Endothelial cell of umbilical vein (primary cell): ENCODE measurements around the gene CNTNAP2. TPM values are rescaled to one million over a fixed set of nuclear protein-coding genes. Genes with fewer than 3 reads are reported as not detected.

Experiments used
- BruUV-seq: library from RNA; stranded (reverse); fragments of 400-500 nt; replicated peaks from 2 replicates; lab custom pipeline; 2021; lab: Mats Ljungman, UMichigan
- CTCF ChIA-PET: fragments of 300-600, 350-600 bp; sonication (Branson Sonifier 250); formaldehyde crosslinking; loops from one replicate; lab custom pipeline; 2021; ENCODE audit warnings: antibody characterized with exemption, inconsistent platforms; lab: Charles Lee
- POLR2A ChIA-PET: fragments of 300-600, 350-600 bp; sonication (Branson Sonifier 250); formaldehyde crosslinking; loops from one replicate; lab custom pipeline; 2021; ENCODE audit warnings: antibody characterized with exemption, inconsistent platforms; lab: Charles Lee
- DNase-seq: peaks from one replicate; pipeline ENCODE4 v3.0.0-alpha.2; 2011; ENCODE audit warnings: low read depth, low spot score
- FAIRE-seq: peaks from 2 replicates; lab custom pipeline; 2011; peaks lifted over from hg19 to GRCh38; lab: Jason Lieb, UNC
- H2AFZ ChIP-seq: 2 replicates; pipeline ENCODE4 v1.6.0; 2012; ENCODE audit warnings: low read depth, low read length, control low read depth, inconsistent platforms
- H3K27ac ChIP-seq: 2 replicates; pipeline ENCODE4 v1.5.1; 2011; ENCODE audit warnings: low read depth, mild to moderate bottlenecking, control low read depth, low read length, moderate library complexity; ENCODE audit not compliant: insufficient read depth
- H3K27me3 ChIP-seq, 2 experiments: 2 replicates each; pipeline versions ENCODE4 v1.6.0 to v1.6.1; 2011; ENCODE audit warnings: low read length in 2 of 2, mixed read lengths in 1 of 2; ENCODE audit not compliant: control insufficient read depth in 2 of 2, insufficient read depth in 2 of 2
- H3K36me3 ChIP-seq, 2 experiments: 2 replicates in 1 of 2; 3 replicates in 1 of 2; pipeline ENCODE4 v1.5.1; 2011; ENCODE audit warnings: low read length in 2 of 2, mild to moderate bottlenecking in 1 of 2, moderate library complexity in 1 of 2; ENCODE audit not compliant: control insufficient read depth in 2 of 2, insufficient read depth in 2 of 2; ENCODE audit errors: extremely low read depth in 1 of 2
- H3K4me1 ChIP-seq: 3 replicates; pipeline ENCODE4 v1.5.1; 2011; ENCODE audit warnings: mild to moderate bottlenecking, low read length; ENCODE audit not compliant: control insufficient read depth, insufficient read depth; ENCODE audit errors: extremely low read depth
- H3K4me2 ChIP-seq: 2 replicates; pipeline ENCODE4 v1.6.1; 2011; ENCODE audit warnings: low read length, control low read depth, mixed read lengths; ENCODE audit not compliant: insufficient read depth
- H3K4me3 ChIP-seq, 3 experiments: fragments of 200-600 bp in 1 of 3; sonication (generic), shearing (Covaris generic) in 1 of 3; replicated peaks in 1 of 3; 2 replicates each; pipeline ENCODE4 v1.5.1; 2011 to 2016; ENCODE audit warnings: control low read depth in 3 of 3, low read length in 3 of 3, mild to moderate bottlenecking in 2 of 3, inconsistent platforms in 1 of 3, low read depth in 1 of 3, moderate library complexity in 1 of 3; ENCODE audit not compliant: insufficient read depth in 1 of 3
- H3K79me2 ChIP-seq: 2 replicates; pipeline ENCODE4 v1.6.0; 2012; ENCODE audit warnings: low read length, inconsistent platforms; ENCODE audit not compliant: control insufficient read depth, insufficient read depth
- H3K9ac ChIP-seq: replicated peaks from 2 replicates; pipeline ENCODE3; 2011; ENCODE audit warnings: low read length, control low read depth; ENCODE audit not compliant: insufficient read depth; ENCODE audit errors: extremely low read depth
- H3K9me1 ChIP-seq: replicated peaks from 3 replicates; pipeline ENCODE4 v1.6.0; 2011; ENCODE audit warnings: mild to moderate bottlenecking, low read length; ENCODE audit not compliant: control insufficient read depth, insufficient read depth; ENCODE audit errors: extremely low read depth
- H3K9me3 ChIP-seq: replicated peaks from 2 replicates; pipeline ENCODE4 v1.5.1; 2012; ENCODE audit warnings: low read length, inconsistent platforms; ENCODE audit not compliant: control insufficient read depth, insufficient read depth
- H4K20me1 ChIP-seq: replicated peaks from 2 replicates; pipeline ENCODE3; 2011; ENCODE audit warnings: mild to moderate bottlenecking, low read length; ENCODE audit not compliant: control insufficient read depth, insufficient read depth; ENCODE audit errors: extremely low read depth
- CTCF ChIP-seq, 2 donors: IDR thresholded peaks; 1 replicate in 1 of 2; 2 replicates in 1 of 2; pipeline ENCODE4 v1.5.1; 2011; ENCODE audit warnings: low read length in 2 of 2, mild to moderate bottlenecking in 2 of 2, moderate library complexity in 2 of 2, control low read depth in 1 of 2, inconsistent platforms in 1 of 2, low read depth in 1 of 2; ENCODE audit not compliant: insufficient read depth in 1 of 2; ENCODE audit errors: extremely low read depth in 1 of 2
- EZH2 ChIP-seq: IDR thresholded peaks from 2 replicates; pipeline ENCODE4 v1.6.1; 2012; ENCODE audit warnings: borderline replicate concordance, low read depth, mild to moderate bottlenecking, moderate library complexity, low read length, inconsistent platforms; ENCODE audit not compliant: severe bottlenecking
- FOS ChIP-seq: IDR thresholded peaks from 2 replicates; pipeline ENCODE4 v1.6.1; 2011; ENCODE audit warnings: mild to moderate bottlenecking, low read length, moderate library complexity, borderline replicate concordance; ENCODE audit not compliant: insufficient read depth
- GATA2 ChIP-seq: IDR thresholded peaks from 2 replicates; pipeline ENCODE4 v1.7.0; 2011; ENCODE audit warnings: low read depth, mild to moderate bottlenecking, moderate library complexity, mixed read lengths, low read length; ENCODE audit not compliant: insufficient read length, insufficient read depth
- JUN ChIP-seq: IDR thresholded peaks from 2 replicates; pipeline ENCODE4 v1.6.1; 2011; ENCODE audit warnings: borderline replicate concordance, low read depth; ENCODE audit not compliant: insufficient read length, insufficient read depth
- MAX ChIP-seq: IDR thresholded peaks from 2 replicates; pipeline ENCODE4 v1.6.1; 2011; ENCODE audit not compliant: insufficient read depth, insufficient read length
- MYC ChIP-seq: IDR thresholded peaks from one replicate; pipeline ENCODE4 v1.6.1; 2011; ENCODE audit warnings: mild to moderate bottlenecking, low read depth, low read length
- POLR2A ChIP-seq: IDR thresholded peaks from 2 replicates; pipeline ENCODE4 v1.6.1; 2012; ENCODE audit warnings: low read depth, mild to moderate bottlenecking, control low read depth, low read length
- POLR2AphosphoS5 ChIP-seq: IDR thresholded peaks from 2 replicates; pipeline ENCODE4 v1.6.1; 2012; ENCODE audit warnings: low read depth, mild to moderate bottlenecking, control low read depth, low read length, moderate library complexity; ENCODE audit not compliant: insufficient read depth
- dilution Hi-C: fragments of 300-500 bp; cut with MboI; formaldehyde crosslinking; loops from one replicate; pipeline ENCODE4 v1.15.0; 2019; ENCODE audit warnings: low sequenced_read_pairs; ENCODE audit not compliant: extremely low pct_ligation_motif_present
- intact Hi-C: fragments of 100-400 bp; cut with micrococcal nuclease; formaldehyde crosslinking; loops from one replicate; pipeline ENCODE4 v1.10.0; 2022
- polyA plus RNA-seq, 4 experiments: library from polyadenylated mRNA; depleted of rRNA in 3 of 4; stranded (reverse) in 3 of 4; unstranded in 1 of 4; fragments of >200 nt; gene quantifications; 2 replicates each; pipeline versions ENCODE4 v1.2.1 to v1.2.3, GENCODE V29; 2011 to 2012; ENCODE audit warnings: missing spikeins in 1 of 4
- total RNA-seq: library from RNA; stranded (reverse); gene quantifications from 2 replicates; pipeline ENCODE4 v1.2.3, GENCODE V29; 2021

CNTNAP2 gene
- total and polyA plus RNA-seq, 2 donors (not counting 3 experiments of a cell fraction or from before 2014, with no cell fraction given), result not detected

- no TSS peak for BruUV-seq
- ChIA-PET CTCF (no interaction called here), POLR2A (no interaction called here)
- H3K4me3 ChIP-seq, result no peak overlapping the region
- no peaks in the 10 kb centered on the region for H3K4me1 ChIP-seq
- H3K79me2 ChIP-seq, result no peaks in the 10 kb centered on the region
- H3K27ac ChIP-seq, result no peak overlapping the region
- H3K36me3 ChIP-seq, result no peaks in the 10 kb centered on the region
- TF ChIP-seq CTCF (IDR thresholded peaks at IDR 0.05; ENCODE audit: extremely low read depth in 1 of 2, insufficient read depth in 1 of 2, low read depth in 1 of 2, low read length in 2 of 2) (no peak), MAX (no peak), JUN (no peak), GATA2 (no peak), MYC (no peak), FOS (no peak), POLR2AphosphoS5 (no peak), EZH2 (no peak), POLR2A (no peak)
- no peak overlapping the region for H3K4me2 ChIP-seq
- no peaks in the 10 kb centered on the region for H3K9me1 ChIP-seq
- H2AFZ ChIP-seq, result no peak overlapping the region
- FAIRE-seq (no peak), DNase-seq (no peak)
- peaks cover 2% of the 10 kb centered on the region for H3K9me3 ChIP-seq
- intact Hi-C loops, result no loop called here
- no peaks in the 10 kb centered on the region for H4K20me1 ChIP-seq
- H3K9ac ChIP-seq, result no peak overlapping the region
- no peaks in the 10 kb centered on the region for H3K27me3 ChIP-seq
- dilution Hi-C loops, result no loop called here
Observed at GRCh38 chr7:147411096-147411495, 1294.5 kb downstream of the CNTNAP2 start.
